PC-3 (cell line): Measurements from ENCODE around the gene TTC22. TPM values are rescaled to one million over a fixed set of nuclear protein-coding genes. Genes with fewer than 3 reads are reported as not detected.

Source experiments
- ATAC-seq: fragments of 200-7000 bp; cut with Tn5 transposase; 2 replicates; pipeline ENCODE4 v1.9.1; 2020; ENCODE audit warnings: mild to moderate bottlenecking, moderate library complexity
- BruUV-seq: library from RNA; stranded (reverse); fragments of 400-500 nt; replicated peaks from 2 replicates; lab custom pipeline; 2021; lab: Mats Ljungman, UMichigan
- CTCF ChIA-PET: fragments of 300-600 bp; sonication (Branson Sonifier 250); formaldehyde crosslinking; loops from one replicate; lab custom pipeline; 2022; ENCODE audit warnings: antibody characterized with exemption; lab: Charles Lee
- POLR2A ChIA-PET: fragments of 300-600 bp; sonication (Branson Sonifier 250); formaldehyde crosslinking; loops from one replicate; lab custom pipeline; 2022; ENCODE audit warnings: antibody characterized with exemption; ENCODE audit not compliant: unreplicated experiment; lab: Charles Lee
- DNase-seq: peaks from one replicate; pipeline ENCODE4 v3.0.0-alpha.2; 2015
- H2AFZ ChIP-seq: fragments of 300-600 bp; sonication (generic); 2 replicates; pipeline ENCODE4 v1.6.0; 2016; ENCODE audit warnings: antibody characterized with exemption, low read length
- H3F3A ChIP-seq: fragments of 300-600 bp; sonication (generic); one replicate; pipeline ENCODE4 v1.6.0; 2017; ENCODE audit warnings: antibody characterized with exemption, low read length, control low read depth, mild to moderate bottlenecking; ENCODE audit not compliant: unreplicated experiment
- H3K27ac ChIP-seq: fragments of 300-600 bp; sonication (generic); 2 replicates; pipeline ENCODE4 v1.5.1; 2016; ENCODE audit warnings: mild to moderate bottlenecking, low read length
- H3K27me3 ChIP-seq: fragments of 300-600 bp; sonication (generic); 2 replicates; pipeline ENCODE4 v1.6.1; 2016; ENCODE audit warnings: low read length, mixed read lengths
- H3K36me3 ChIP-seq: fragments of 300-600 bp; sonication (generic); 2 replicates; pipeline ENCODE4 v1.6.1; 2016; ENCODE audit warnings: low read depth, mixed run types, low read length, mixed read lengths
- H3K4me1 ChIP-seq: fragments of 300-600 bp; sonication (generic); 2 replicates; pipeline ENCODE4 v1.5.1; 2016; ENCODE audit warnings: low read length; ENCODE audit not compliant: insufficient read depth
- H3K4me2 ChIP-seq: fragments of 300-600 bp; sonication (generic); 2 replicates; pipeline ENCODE4 v1.6.0; 2016; ENCODE audit warnings: low read length
- H3K4me3 ChIP-seq: fragments of 300-600 bp; sonication (generic); 2 replicates; pipeline ENCODE4 v1.5.1; 2016; ENCODE audit warnings: mild to moderate bottlenecking, low read length, mixed read lengths
- H3K79me2 ChIP-seq: fragments of 300-600 bp; sonication (generic); 2 replicates; pipeline ENCODE4 v1.6.1; 2017; ENCODE audit warnings: low read length, mixed read lengths
- H3K9ac ChIP-seq: fragments of 300-600 bp; sonication (generic); 2 replicates; pipeline ENCODE4 v1.6.0; 2016; ENCODE audit warnings: mild to moderate bottlenecking, low read length
- H3K9me2 ChIP-seq: fragments of 300-600 bp; sonication (generic); replicated peaks from 2 replicates; pipeline ENCODE4 v1.6.1; 2016; ENCODE audit warnings: mixed run types, low read length, mixed read lengths
- H3K9me3 ChIP-seq: fragments of 300-600 bp; sonication (generic); 2 replicates; pipeline ENCODE4 v1.6.1; 2016; ENCODE audit warnings: low read length, mixed read lengths
- H4K20me1 ChIP-seq: fragments of 300-600 bp; sonication (generic); 2 replicates; pipeline ENCODE4 v1.6.1; 2016; ENCODE audit warnings: low read length, mixed read lengths
- CTCF ChIP-seq: fragments of 300-600 bp; sonication (generic); conservative IDR thresholded peaks from 2 replicates; pipeline ENCODE4 v1.5.1; 2017; ENCODE audit warnings: antibody characterized with exemption, low read depth, mild to moderate bottlenecking, low read length
- EZH2 ChIP-seq: fragments of 300-600 bp; sonication (generic); IDR thresholded peaks from one replicate; pipeline ENCODE4 v1.6.1; 2017; ENCODE audit warnings: antibody characterized with exemption, mild to moderate bottlenecking, low read length; ENCODE audit not compliant: unreplicated experiment
- EZH2phosphoT487 ChIP-seq: fragments of 300-600 bp; sonication (generic); IDR thresholded peaks from 2 replicates; pipeline ENCODE4 v1.6.1; 2018; ENCODE audit warnings: mild to moderate bottlenecking, antibody characterized with exemption, low read length, borderline replicate concordance
- intact Hi-C: fragments of 100-400 bp; cut with micrococcal nuclease; formaldehyde crosslinking; loops from 2 replicates; pipeline ENCODE4 v1.9.0; 2023
- total RNA-seq: library from RNA; depleted of rRNA; stranded (reverse); fragments of >200 nt; gene quantifications from 2 replicates; pipeline ENCODE4 v1.2.3, GENCODE V29; 2014

TTC22 gene
- total RNA-seq, 1 experiment from 2014 or later: 21.8 TPM

- CTCF ChIA-PET: interaction anchor here (0.5 to 0.9 kb wide), 2 partner anchors 98 to 215 kb away, joined by 3 read pairs; no protein-coding TSS in a partner anchor
- POLR2A ChIA-PET: no interaction called here
- BruUV-seq: no TSS peak
- H3K79me2 ChIP-seq: no peaks in the 10 kb centered on the region
- peaks cover 38% of the 10 kb centered on the region for H3K4me1 ChIP-seq
- peak overlapping the region; percentile 31; the same call in 1 of the 2 replicates for H3K4me2 ChIP-seq
- TF ChIP-seq CTCF (no peak), EZH2 (no peak), EZH2phosphoT487 (no peak)
- intact Hi-C loops: no loop called here
- DNase-seq (peak; percentile 76), ATAC-seq (peak; percentile 78)
- H4K20me1 ChIP-seq: no peaks in the 10 kb centered on the region
- H3K9me2 ChIP-seq: no peaks in the 10 kb centered on the region
- no peak overlapping the region for H3K4me3 ChIP-seq
- no peak overlapping the region for H3K9ac ChIP-seq
- no peaks in the 10 kb centered on the region for H3K36me3 ChIP-seq
- no peaks in the 10 kb centered on the region for H3K9me3 ChIP-seq
- H3F3A ChIP-seq: no peaks in the 10 kb centered on the region
- H3K27ac ChIP-seq: peak overlapping the region; percentile 39
- H2AFZ ChIP-seq: peak overlapping the region; percentile 13; the same call in 1 of the 2 replicates
- H3K27me3 ChIP-seq: no peaks in the 10 kb centered on the region
Measured at GRCh38 chr1:54806931-54807611, 5.9 kb upstream of the TTC22 start.

- Histone ChIP-seq H4K20me1 (no peaks in the 10 kb centered on the region), H3K4me1 (peaks cover 43% of the 10 kb centered on the region), H3K27ac (no peak overlapping the region), H3K27me3 (no peaks in the 10 kb centered on the region), H3K36me3 (no peaks in the 10 kb centered on the region), H3K9me3 (no peaks in the 10 kb centered on the region), H3K9ac (no peak overlapping the region), H3K4me3 (no peak overlapping the region), H3K9me2 (no peaks in the 10 kb centered on the region), H3K79me2 (0 out of 2 replicates have a peak, but pooled peaks cover 1% of the 10 kb centered on the region), H3K4me2 (no peak overlapping the region), H2AFZ (no peak overlapping the region), H3F3A (no peaks in the 10 kb centered on the region)
- ChIA-PET CTCF (no interaction called here), POLR2A (no interaction called here)
- no TSS peak for BruUV-seq
- no peak for ATAC-seq
- intact Hi-C loops: no loop called here
- no peak for DNase-seq
- TF ChIP-seq EZH2phosphoT487 (no peak), EZH2 (no peak), CTCF (no peak)
Measured at GRCh38 chr1:54805981-54806381, 4.9 kb upstream of the TTC22 start.

GRCh38 chr1:54805466-54805865 lies 4.3 kb upstream of the TTC22 start:
- intact Hi-C loops: no loop called here
- Histone ChIP-seq H3F3A (no peaks in the 10 kb centered on the region), H3K4me1 (peaks cover 46% of the 10 kb centered on the region), H3K9me2 (no peaks in the 10 kb centered on the region), H3K4me2 (no peak overlapping the region), H3K27me3 (no peaks in the 10 kb centered on the region), H3K4me3 (no peak overlapping the region), H3K9ac (no peak overlapping the region), H2AFZ (no peak overlapping the region), H3K36me3 (no peaks in the 10 kb centered on the region), H3K27ac (peak overlapping the region; percentile 75), H4K20me1 (no peaks in the 10 kb centered on the region), H3K79me2 (peaks cover 6% of the 10 kb centered on the region), H3K9me3 (no peaks in the 10 kb centered on the region)
- POLR2A ChIA-PET: no interaction called here
- ATAC-seq (no peak), DNase-seq (no peak)
- CTCF ChIA-PET: no interaction called here
- BruUV-seq: no TSS peak
- TF ChIP-seq EZH2phosphoT487 (no peak), CTCF (no peak), EZH2 (no peak)
